GM12878 (cell line): ENCODE data around the gene HCFC2. TPM values are rescaled to one million over a fixed set of nuclear protein-coding genes. Genes with fewer than 3 reads are reported as not detected.

ENCODE experiments used
- ATAC-seq: fragments of 200-7000 bp; cut with Tn5 transposase; 3 replicates; pipeline ENCODE4 v1.9.1; 2020; ENCODE audit warnings: mild to moderate bottlenecking, moderate library complexity
- BruUV-seq: library from RNA; stranded (reverse); fragments of 400-500 nt; replicated peaks from 2 replicates; lab custom pipeline; 2021; lab: Mats Ljungman, UMichigan
- CTCF ChIA-PET: fragments of 300-600 bp; sonication (Branson Sonifier 250); formaldehyde crosslinking; extraction: SDS; loops from one replicate; lab custom pipeline; 2021; ENCODE audit warnings: inconsistent platforms; lab: Yijun Ruan, JAX
- POLR2A ChIA-PET: fragments of 350-600 bp; formaldehyde crosslinking; extraction: SDS; loops from one replicate; lab custom pipeline; 2021; ENCODE audit warnings: inconsistent platforms; lab: Charles Lee
- RAD21 ChIA-PET: fragments of 300-600 bp; sonication (Branson Sonifier 250); formaldehyde crosslinking; loops from one replicate; lab custom pipeline; 2023; ENCODE audit warnings: antibody characterized with exemption; ENCODE audit not compliant: unreplicated experiment; lab: Charles Lee
- SMC1A ChIA-PET: fragments of 300-600 bp; sonication (Branson Sonifier 250); formaldehyde crosslinking; loops from one replicate; lab custom pipeline; 2023; ENCODE audit not compliant: unreplicated experiment, uncharacterized antibody; lab: Charles Lee
- DNase-seq: peaks from one replicate; pipeline ENCODE4 v3.0.0-alpha.2; 2011; ENCODE audit warnings: low read depth, low spot score
- FAIRE-seq: peaks from 3 replicates; lab custom pipeline; 2011; peaks lifted over from hg19 to GRCh38; lab: Jason Lieb, UNC
- H2AFZ ChIP-seq: 2 replicates; pipeline ENCODE4 v1.6.0; 2011; ENCODE audit warnings: low read depth, low read length, control low read depth; ENCODE audit not compliant: control insufficient read depth
- H3K27ac ChIP-seq: 2 replicates; pipeline ENCODE4 v1.5.1; 2011; ENCODE audit warnings: control low read depth; ENCODE audit not compliant: control insufficient read depth, insufficient read depth
- H3K27me3 ChIP-seq, 2 experiments: replicated peaks in 1 of 2; 2 replicates each; pipeline versions ENCODE4 v1.6.0 to v1.6.1; 2011; ENCODE audit warnings: low read length in 1 of 2; ENCODE audit not compliant: control insufficient read depth in 2 of 2, insufficient read depth in 2 of 2
- H3K36me3 ChIP-seq, 2 experiments: 2 replicates each; pipeline ENCODE4 v1.5.1; 2011; ENCODE audit warnings: low read length in 1 of 2; ENCODE audit not compliant: control insufficient read depth in 2 of 2, insufficient read depth in 2 of 2
- H3K4me1 ChIP-seq: 2 replicates; pipeline ENCODE4 v1.6.1; 2011; ENCODE audit warnings: mild to moderate bottlenecking, low read length, moderate library complexity, mixed read lengths; ENCODE audit not compliant: control insufficient read depth, insufficient read depth
- H3K4me2 ChIP-seq: 2 replicates; pipeline ENCODE4 v1.6.0; 2011; ENCODE audit warnings: control low read depth; ENCODE audit not compliant: control insufficient read depth, insufficient read depth
- H3K4me3 ChIP-seq: fragments of 200-600 bp; sonication (generic); 2 replicates; pipeline ENCODE4 v1.5.1; 2016
- H3K79me2 ChIP-seq: 2 replicates; pipeline ENCODE4 v1.6.0; 2011; ENCODE audit warnings: low read length; ENCODE audit not compliant: control insufficient read depth, insufficient read depth
- H3K9ac ChIP-seq: 2 replicates; pipeline ENCODE4 v1.8.0; 2011; ENCODE audit warnings: low read length, control low read depth, mixed read lengths; ENCODE audit not compliant: control insufficient read depth, insufficient read depth
- H3K9me3 ChIP-seq: replicated peaks from 3 replicates; pipeline ENCODE4 v1.5.1; 2011; ENCODE audit warnings: mild to moderate bottlenecking, low read length; ENCODE audit not compliant: control insufficient read depth, insufficient read depth
- H4K20me1 ChIP-seq: 2 replicates; pipeline ENCODE4 v1.6.0; 2011; ENCODE audit not compliant: control insufficient read depth, insufficient read depth
- HCFC1 ChIP-seq: fragments of 150-350 bp; IDR thresholded peaks from 2 replicates; pipeline ENCODE4 v1.6.1; 2014; ENCODE audit warnings: low read length
- IRF4 ChIP-seq: IDR thresholded peaks from 2 replicates; pipeline ENCODE4 v1.6.1; 2011; ENCODE audit warnings: low read depth, low read length
- NBN ChIP-seq: fragments of 450-650 bp; IDR thresholded peaks from 2 replicates; pipeline ENCODE4 v1.6.1; 2016
- POU2F2 ChIP-seq: IDR thresholded peaks from 3 replicates; pipeline ENCODE4 v1.6.1; 2011; ENCODE audit warnings: low read depth, mild to moderate bottlenecking, low read length, borderline replicate concordance
- RAD21 ChIP-seq: IDR thresholded peaks from 2 replicates; pipeline ENCODE4 v1.6.1; 2011; ENCODE audit warnings: mild to moderate bottlenecking, low read depth, low read length, moderate library complexity; ENCODE audit not compliant: insufficient read depth
- SMC3 ChIP-seq: IDR thresholded peaks from 2 replicates; pipeline ENCODE4 v1.6.1; 2011; ENCODE audit warnings: low read length, improper control_type of control experiment, borderline replicate concordance
- YY1 ChIP-seq: IDR thresholded peaks from 2 replicates; pipeline ENCODE4 v1.6.1; 2011; ENCODE audit warnings: low read depth, mild to moderate bottlenecking, low read length
- ZNF274 ChIP-seq: IDR thresholded peaks from one replicate; pipeline ENCODE4 v1.8.0; 2011; ENCODE audit not compliant: insufficient read length, insufficient read depth
- WGBS: methylation state at CpG from one replicate; pipeline ENCODE4 v1.1.6; 2016; ENCODE audit warnings: low lambda C conversion rate; ENCODE audit not compliant: insufficient replicate concordance, insufficient coverage; ENCODE audit errors: missing lambda C conversion rate; 5-methylcytosine and 5-hydroxymethylcytosine counted together
- in situ Hi-C: fragments of 300-500 bp; cut with MboI; formaldehyde crosslinking; loops from 9 replicates; pipeline ENCODE4 v1.14.3; 2018; ENCODE audit warnings: mixed read lengths
- intact Hi-C: fragments of 100-400 bp; cut with micrococcal nuclease; formaldehyde crosslinking; loops from one replicate; pipeline ENCODE4 v1.14.2; 2022; ENCODE audit not compliant: unreplicated experiment
- polyA plus RNA-seq, 11 experiments: library from polyadenylated mRNA; depleted of rRNA in 4 of 11; unstranded in 6 of 11; stranded (reverse) in 5 of 11; fragments of >200 nt; fragmentation: Nextera tagmentation in 4 of 11; fragmentation: Illumina TruSeq in 1 of 11; extraction: Ambion mirVana in 4 of 11; extraction: Trizol in 1 of 11; gene quantifications; 1 replicate in 1 of 11; 2 replicates in 10 of 11; pipeline versions ENCODE4 v1.2.1 to v1.2.3, GENCODE V29; 2011 to 2016; ENCODE audit warnings: inconsistent platforms in 2 of 11, missing spikeins in 2 of 11, low read depth in 1 of 11
- total RNA-seq, 4 experiments: library from RNA; depleted of rRNA in 3 of 4; stranded (reverse); fragments of >200 nt in 3 of 4; fragmentation: Illumina TruSeq in 1 of 4; extraction: Trizol in 1 of 4; gene quantifications; 2 replicates each; pipeline versions ENCODE4 v1.2.1 to v1.2.3, GENCODE V29; 2013 to 2021
- TF ChIP-seq, protein P1 (sequence below), 3 experiments: IDR thresholded peaks in 2 of 3; conservative IDR thresholded peaks in 1 of 3; 2 replicates each; pipeline ENCODE4 v1.5.1; 2011; ENCODE audit warnings: low read depth in 3 of 3, low read length in 3 of 3, mild to moderate bottlenecking in 3 of 3, control low read depth in 2 of 3, moderate library complexity in 2 of 3, inconsistent platforms in 1 of 3, mixed read lengths in 1 of 3; ENCODE audit not compliant: control insufficient read depth in 2 of 3, insufficient read depth in 1 of 3; ENCODE audit errors: extremely low read depth in 1 of 3

Gene HCFC2
- total and polyA plus RNA-seq, 10 of the 15 experiments (the other 5 are each of a cell fraction or from before 2014, with no cell fraction given): 1.8 to 14.2 (median 9.3) TPM

DNA sequence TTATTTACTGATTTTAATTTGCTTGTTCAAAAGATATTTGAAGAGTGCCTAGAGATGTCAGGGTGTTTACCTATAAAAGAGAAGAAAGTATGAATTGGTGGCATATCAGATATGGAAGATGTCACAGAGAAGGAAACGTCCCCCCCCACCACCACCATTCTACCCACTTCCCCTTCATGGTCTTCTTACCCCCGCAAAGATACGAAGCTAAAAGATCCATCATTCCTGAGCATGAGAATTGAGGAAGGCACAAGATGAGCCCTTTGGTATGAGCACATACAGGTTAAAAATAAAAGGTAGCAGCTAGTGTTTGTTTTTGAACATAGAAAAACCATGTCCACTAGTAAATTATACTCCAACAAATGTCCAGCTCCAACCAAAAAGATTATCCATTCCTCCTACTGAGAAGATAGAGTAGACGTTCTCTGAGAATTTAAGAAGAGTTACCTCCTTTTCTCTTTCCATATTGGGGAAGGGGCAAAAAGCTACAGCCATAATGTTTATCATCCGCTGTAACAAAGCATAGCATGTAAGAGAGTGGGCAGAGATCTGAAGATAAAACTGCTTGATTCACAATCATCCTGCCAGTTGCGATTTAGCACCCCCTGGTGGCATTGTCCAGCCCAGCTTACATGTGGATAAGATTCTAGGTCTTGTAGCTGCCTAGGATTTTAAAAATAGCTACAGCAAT is 44.6 kb downstream of the HCFC2 start:
- TF ChIP-seq ZNF274: no peak
- peak; percentile 93 for TF ChIP-seq RAD21
- 0 out of 2 replicates have a peak, but pooled peaks have one; percentile 21 for TF ChIP-seq IRF4
- peak; percentile 59; the same call in 1 of the 2 replicates for TF ChIP-seq YY1
- TF ChIP-seq, protein P1, sequence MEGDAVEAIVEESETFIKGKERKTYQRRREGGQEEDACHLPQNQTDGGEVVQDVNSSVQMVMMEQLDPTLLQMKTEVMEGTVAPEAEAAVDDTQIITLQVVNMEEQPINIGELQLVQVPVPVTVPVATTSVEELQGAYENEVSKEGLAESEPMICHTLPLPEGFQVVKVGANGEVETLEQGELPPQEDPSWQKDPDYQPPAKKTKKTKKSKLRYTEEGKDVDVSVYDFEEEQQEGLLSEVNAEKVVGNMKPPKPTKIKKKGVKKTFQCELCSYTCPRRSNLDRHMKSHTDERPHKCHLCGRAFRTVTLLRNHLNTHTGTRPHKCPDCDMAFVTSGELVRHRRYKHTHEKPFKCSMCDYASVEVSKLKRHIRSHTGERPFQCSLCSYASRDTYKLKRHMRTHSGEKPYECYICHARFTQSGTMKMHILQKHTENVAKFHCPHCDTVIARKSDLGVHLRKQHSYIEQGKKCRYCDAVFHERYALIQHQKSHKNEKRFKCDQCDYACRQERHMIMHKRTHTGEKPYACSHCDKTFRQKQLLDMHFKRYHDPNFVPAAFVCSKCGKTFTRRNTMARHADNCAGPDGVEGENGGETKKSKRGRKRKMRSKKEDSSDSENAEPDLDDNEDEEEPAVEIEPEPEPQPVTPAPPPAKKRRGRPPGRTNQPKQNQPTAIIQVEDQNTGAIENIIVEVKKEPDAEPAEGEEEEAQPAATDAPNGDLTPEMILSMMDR (IDR thresholded peaks at IDR 0.05 in 2 of 3, conservative IDR thresholded peaks at IDR 0.05 in 1 of 3; ENCODE audit: control insufficient read depth in 2 of 3, extremely low read depth in 1 of 3, insufficient read depth in 1 of 3, low read depth in 3 of 3, low read length in 3 of 3): peak; percentile 85 to 93 (median 86); a peak in 5 of 6 replicates
- peak; percentile 41; the same call in 1 of the 3 replicates for TF ChIP-seq POU2F2
- 0 out of 2 replicates have a peak, but pooled peaks have one; percentile 31 for TF ChIP-seq NBN
- no peak for TF ChIP-seq HCFC1
- peak; percentile 98 for TF ChIP-seq SMC3
- TF ChIP-seq, all 136 proteins: peak for 7
- SMC1A ChIA-PET: interaction anchor here (0.6 to 4.7 kb wide), 57 partner anchors 8 to 1030 kb away, joined by 3 to 75 read pairs (median 5); partner anchors contain the start of genes HCFC2, HSP90B1, NFYB and TDG
- Histone ChIP-seq H3K27ac (no peak overlapping the region), H3K9me3 (no peaks in the 10 kb centered on the region), H3K4me1 (no peaks in the 10 kb centered on the region), H3K9ac (no peak overlapping the region), H2AFZ (no peak overlapping the region; the same call in 1 of the 2 replicates), H3K79me2 (no peaks in the 10 kb centered on the region), H3K4me3 (no peak overlapping the region), H3K36me3 (no peaks in the 10 kb centered on the region), H3K4me2 (no peak overlapping the region), H3K27me3 (no peaks in the 10 kb centered on the region), H4K20me1 (no peaks in the 10 kb centered on the region)
- in situ Hi-C loops (loop anchor here (5.0 kb wide), 2 partner anchors 52 to 227 kb away; no protein-coding TSS in a partner anchor), intact Hi-C loops (loop anchor here (1.0 to 10.0 kb wide), 5 partner anchors 52 to 231 kb away; partner anchors contain the start of gene TDG)
- ATAC-seq (peak; percentile 98), FAIRE-seq (peak; percentile 89), DNase-seq (peak; percentile 55)
- 40% methylated on average over 6 of the region's 6 CpGs for WGBS
- no TSS peak for BruUV-seq
- RAD21 ChIA-PET: interaction anchor here (0.7 to 4.6 kb wide), 31 partner anchors 9 to 338 kb away, joined by 3 to 98 read pairs (median 5); partner anchors contain the start of genes HCFC2 and HSP90B1
- POLR2A ChIA-PET: interaction anchor here (0.5 to 1.5 kb wide), 10 partner anchors 13 to 225 kb away, joined by 3 to 7 read pairs (median 4); partner anchors contain the start of genes HCFC2 and TDG
- CTCF ChIA-PET: interaction anchor here (0.6 to 6.9 kb wide), 64 partner anchors 10 to 473 kb away, joined by 3 to 239 read pairs (median 6); partner anchors contain the start of genes HCFC2, NFYB, NT5DC3 and TDG
